GM13977 (cell line): Measurements from ENCODE around the gene GALNT9.

Source experiments
- DNase-seq: peaks from one replicate; pipeline ENCODE4 v3.0.0; 2012; ENCODE audit warnings: low spot score
- CTCF ChIP-seq: IDR thresholded peaks from 2 replicates; pipeline ENCODE4 v1.5.1; 2012; ENCODE audit warnings: mild to moderate bottlenecking, control low read depth; ENCODE audit not compliant: insufficient read depth; ENCODE audit errors: extremely low read depth, missing control alignments
- in situ Hi-C: fragments of 300-500 bp; cut with MboI; formaldehyde crosslinking; loops from one replicate; pipeline ENCODE4 v1.12.0; 2022; ENCODE audit warnings: low sequenced_read_pairs, low pct_unique_long_range_greater_than_20kb, mixed read lengths, inconsistent platforms; ENCODE audit not compliant: unreplicated experiment

The GALNT9 gene

GRCh38 chr12:132259364-132259871 lies 70.0 kb downstream of the GALNT9 start:
- in situ Hi-C loops, result no loop called here
- TF ChIP-seq CTCF, result no peak
- DNase-seq, result no peak

- DNase-seq, result no peak
- no peak for TF ChIP-seq CTCF
- in situ Hi-C loops, result no loop called here
Observed at GRCh38 chr12:132258543-132258942, 70.8 kb downstream of the GALNT9 start.

GRCh38 chr12:132257955-132258490 lies 71.4 kb downstream of the GALNT9 start:
- in situ Hi-C loops, result no loop called here
- no peak for TF ChIP-seq CTCF

GRCh38 chr12:132257206-132257954 lies 72.0 kb downstream of the GALNT9 start:
- no peak for DNase-seq
- TF ChIP-seq CTCF, result no peak
- in situ Hi-C loops, result no loop called here

More at GRCh38 chr12:132257955-132258490, 71.4 kb downstream of the GALNT9 start:
- no peak for DNase-seq

GRCh38 chr12:132256646-132257045 lies 72.7 kb downstream of the GALNT9 start:
- no peak for DNase-seq
- in situ Hi-C loops, result no loop called here
- no peak for TF ChIP-seq CTCF

GRCh38 chr12:132255642-132256041 lies 73.7 kb downstream of the GALNT9 start:
- DNase-seq, result no peak
- in situ Hi-C loops, result no loop called here
- TF ChIP-seq CTCF, result no peak
